ENCODE results near the gene U2AF1. TPM values are rescaled to one million over a fixed set of nuclear protein-coding genes. Genes with fewer than 3 reads are reported as not detected.
"Not testable (repeated sequence)": the region's sequence is repeated elsewhere in the genome, so short reads cannot be mapped to it uniquely, and the experiment has no call there.

The U2AF1 gene
- total RNA-seq, 1 experiment from 2014 or later, result 66.2 TPM

- DNase-seq (ENCODE audit: low spot score), result not testable (repeated sequence)
These were observed 30.7 kb downstream of the U2AF1 start for GRCh38 chr21:43076643-43077042.

DNA sequence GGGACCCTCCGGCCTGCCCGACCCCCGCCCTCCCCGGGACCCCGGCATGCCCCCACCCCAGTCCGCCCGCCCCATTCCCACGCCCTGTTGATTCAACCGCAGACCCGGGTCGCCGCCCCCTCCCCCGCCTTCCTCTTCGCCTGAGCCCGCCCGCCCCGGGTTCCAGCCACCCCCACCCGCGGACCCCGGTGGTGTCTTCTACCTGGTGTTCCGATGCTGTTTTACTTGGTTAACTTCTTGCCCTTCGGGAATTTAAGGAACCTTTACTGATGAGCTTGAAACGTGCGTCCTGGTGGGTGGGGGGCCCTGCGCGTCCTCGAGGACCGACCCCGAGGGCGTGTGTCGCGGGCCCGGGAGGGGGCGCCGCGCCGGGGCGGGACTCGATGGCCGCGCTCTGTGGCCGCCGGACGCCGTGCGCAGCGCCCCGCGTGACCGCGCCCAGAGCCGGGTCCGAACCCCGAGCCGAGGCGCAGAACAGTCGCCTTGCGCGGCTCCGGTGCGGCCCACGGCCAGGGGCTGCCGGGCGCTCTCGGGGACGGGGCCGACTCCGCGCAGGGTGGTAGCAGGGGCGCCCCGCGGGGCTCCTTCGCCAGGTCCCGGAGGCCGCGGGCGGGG lies 31.2 kb downstream of the U2AF1 start:
- DNase-seq (ENCODE audit: low spot score), result not testable (repeated sequence)

DNA sequence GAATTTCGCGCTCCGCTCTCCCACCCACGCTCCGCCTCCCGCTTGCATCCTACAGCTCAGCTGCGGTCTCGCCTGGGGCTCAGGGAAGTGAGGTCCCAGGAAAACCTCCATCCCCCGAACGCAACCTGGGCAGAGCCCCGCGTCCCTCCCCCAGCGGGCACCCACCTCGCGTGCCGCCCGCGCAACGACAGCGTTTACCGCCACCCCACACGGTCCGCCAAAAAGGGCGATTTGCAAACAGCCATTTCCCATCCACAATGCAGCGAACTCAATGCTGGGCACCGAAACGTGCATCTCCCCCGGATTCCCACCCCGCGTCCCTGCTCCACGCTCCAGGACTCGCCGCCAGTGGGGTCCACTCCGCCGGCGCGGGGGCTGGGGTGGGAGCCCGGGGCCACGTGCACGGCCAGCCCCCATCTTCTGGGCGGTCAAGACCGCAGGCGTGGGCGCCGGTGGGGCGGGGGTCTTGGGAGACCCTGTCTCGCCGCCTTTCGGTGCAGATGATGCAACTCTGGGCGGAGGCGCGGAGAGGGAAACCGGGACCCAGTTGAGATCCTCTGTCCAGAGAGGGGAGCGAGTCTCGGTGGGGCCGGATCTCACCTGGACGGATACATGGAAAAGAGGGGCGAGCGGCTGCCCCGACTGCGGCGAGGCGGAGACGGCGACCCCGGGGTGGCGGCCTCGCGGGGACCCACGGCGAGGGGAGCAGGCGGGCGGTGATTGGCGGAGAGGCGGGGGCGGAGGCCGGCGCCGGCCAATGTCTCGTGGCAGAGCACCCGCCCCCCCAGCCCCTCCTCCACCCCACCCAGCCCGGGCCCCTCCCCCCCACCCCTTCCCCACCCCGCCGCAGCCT lies 32.0 kb downstream of the U2AF1 start, which contains the start of gene CBS:
Gene CBS, minus strand, starts transcription at position 666 of the 853 bp plus-strand sequence. CDS start 3,642 bp downstream, outside the sequence.
- not testable (repeated sequence) for DNase-seq (ENCODE audit: low spot score)

GRCh38 chr21:43074401-43075169 lies 32.8 kb downstream of the U2AF1 start:
- DNase-seq (ENCODE audit: low spot score), result not testable (repeated sequence)

DNA sequence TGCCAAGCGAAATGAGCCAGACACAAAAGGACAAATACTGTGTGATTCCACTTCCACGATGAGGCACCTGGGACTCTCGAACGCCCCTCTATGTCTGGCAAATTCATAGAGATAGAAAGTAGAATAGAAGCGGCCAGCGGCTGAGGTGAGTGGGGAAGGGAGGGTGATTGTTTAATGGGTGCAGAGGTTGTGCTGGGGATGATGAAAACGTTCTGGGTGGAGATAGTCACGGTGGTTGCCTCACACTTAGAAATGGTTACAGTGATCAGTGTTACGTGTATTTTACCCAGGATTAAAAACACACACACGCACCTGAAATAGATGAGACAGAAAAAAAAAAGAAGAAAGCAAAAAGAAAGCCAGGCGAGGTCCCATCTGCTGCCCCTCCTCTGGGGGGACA lies 34.6 kb downstream of the U2AF1 start:
- not testable (repeated sequence) for DNase-seq (ENCODE audit: low spot score)

DNA sequence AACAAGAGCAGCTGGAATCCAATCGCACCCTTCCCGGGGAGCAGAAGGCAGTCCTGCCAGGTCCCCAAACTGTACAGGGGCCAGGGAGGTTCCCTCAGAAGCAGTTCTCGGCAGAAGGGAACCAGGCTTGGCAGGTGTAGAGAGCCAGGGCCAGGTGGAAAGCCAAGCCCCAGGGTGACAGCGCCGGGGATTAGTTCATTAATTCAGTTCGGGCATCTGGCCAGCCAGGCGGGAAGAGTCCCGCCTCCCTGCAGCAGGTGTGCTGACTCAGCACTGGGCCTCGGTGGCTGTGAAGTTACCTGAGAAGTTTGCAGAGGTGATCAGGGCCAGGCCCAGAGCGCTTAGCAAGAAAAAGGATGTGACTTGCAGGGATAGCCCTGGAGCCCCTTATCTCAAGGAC lies 37.7 kb downstream of the U2AF1 start:
- not testable (repeated sequence) for DNase-seq (ENCODE audit: low spot score)

- not testable (repeated sequence) for DNase-seq (ENCODE audit: low spot score)
These were observed 39.3 kb downstream of the U2AF1 start for GRCh38 chr21:43068065-43068464.

- not testable (repeated sequence) for DNase-seq (ENCODE audit: low spot score)
These were observed 40.7 kb downstream of the U2AF1 start for GRCh38 chr21:43066690-43067089.

GRCh38 chr21:43065991-43066390 lies 41.4 kb downstream of the U2AF1 start:
- not testable (repeated sequence) for DNase-seq (ENCODE audit: low spot score)

GRCh38 chr21:43064265-43064917 lies 43.0 kb downstream of the U2AF1 start:
- DNase-seq (ENCODE audit: low spot score), result not testable (repeated sequence)

- not testable (repeated sequence) for DNase-seq (ENCODE audit: low spot score)
These were observed 44.3 kb downstream of the U2AF1 start for GRCh38 chr21:43062955-43063664.

- DNase-seq (ENCODE audit: low spot score), result not testable (repeated sequence)
These were observed 54.3 kb downstream of the U2AF1 start for GRCh38 chr21:43053112-43053511.

DNA sequence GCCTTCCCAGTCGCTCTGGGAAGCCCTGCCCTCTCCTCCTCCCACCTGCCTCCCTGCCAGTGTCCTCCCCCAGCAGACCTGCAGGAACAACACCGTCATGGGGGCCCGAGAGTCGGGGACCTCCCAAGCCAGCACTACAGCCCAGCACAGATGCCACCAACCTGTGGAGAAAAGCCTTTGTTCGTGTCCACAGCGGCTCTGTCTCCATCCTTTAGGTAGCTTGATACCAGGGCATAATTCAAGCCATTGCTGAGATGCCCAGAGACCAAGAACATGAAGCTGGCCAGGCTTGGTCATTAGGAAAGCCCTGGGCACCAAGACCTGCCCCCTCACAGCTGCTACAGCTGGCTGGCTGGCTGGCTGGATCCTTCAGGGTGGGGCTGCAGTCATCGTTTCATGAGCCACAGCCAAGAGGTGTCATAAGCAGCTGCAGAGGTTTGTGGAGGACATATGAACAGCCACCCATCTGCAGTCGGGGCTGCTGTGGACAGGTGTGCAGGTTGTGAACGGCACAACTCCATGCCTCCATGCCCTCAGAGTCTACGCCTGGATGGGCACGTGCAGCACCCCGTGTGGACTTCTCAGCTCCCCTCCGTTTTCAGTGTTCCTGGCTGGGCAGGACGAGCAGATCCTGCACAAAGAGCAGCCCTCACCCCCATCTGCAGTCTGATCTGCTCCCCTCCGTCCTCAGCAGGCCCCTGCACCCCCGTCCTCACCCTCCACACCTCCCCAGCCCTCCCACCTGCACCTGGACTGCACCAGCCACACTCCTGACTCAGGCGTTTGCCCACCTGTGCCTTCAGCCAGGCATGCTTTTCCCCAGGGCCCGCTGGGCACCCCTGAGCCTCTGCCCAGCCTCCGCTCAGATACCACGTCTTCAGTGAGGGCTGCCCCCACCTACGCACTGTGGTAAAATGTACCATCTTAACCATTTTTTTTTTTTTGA lies 61.2 kb downstream of the U2AF1 start:
- DNase-seq (ENCODE audit: low spot score), result not testable (repeated sequence)

DNA sequence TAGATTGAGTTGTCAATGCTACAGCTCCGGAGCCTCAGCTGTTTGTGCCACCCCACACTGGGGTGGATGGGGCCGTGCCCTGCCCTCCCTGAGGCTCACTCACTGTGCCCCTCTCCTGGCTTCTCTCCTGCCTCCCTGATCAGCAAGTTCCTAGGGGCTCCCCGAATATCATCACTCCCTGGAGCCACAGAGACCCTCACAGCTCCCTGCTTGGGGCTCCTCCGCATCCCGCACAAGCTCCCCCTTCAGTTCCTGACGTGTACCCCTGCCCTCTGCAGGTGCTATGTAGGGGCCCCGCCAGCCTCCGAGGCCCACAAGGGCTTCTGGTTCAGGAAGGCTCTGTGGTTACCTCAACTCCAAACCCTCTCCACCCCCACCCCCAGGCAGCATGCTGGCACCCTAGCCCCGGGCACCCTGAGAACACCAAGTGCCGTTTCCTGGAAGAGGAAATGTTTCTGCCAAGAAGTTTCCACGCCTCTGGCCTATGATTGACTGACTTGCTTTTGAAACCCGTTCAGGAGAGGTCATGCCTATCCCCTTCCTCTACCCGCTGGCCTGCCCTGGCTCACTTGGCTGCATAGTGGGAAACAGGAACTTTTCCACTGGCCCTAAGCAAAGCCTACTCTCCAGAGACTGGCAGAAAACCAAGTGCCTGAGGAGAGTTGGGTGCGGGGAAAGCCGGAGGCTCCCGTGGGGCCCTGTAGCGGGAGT lies 62.0 kb downstream of the U2AF1 start:
- not testable (repeated sequence) for DNase-seq (ENCODE audit: low spot score)

GRCh38 chr21:43044547-43044946 lies 62.8 kb downstream of the U2AF1 start:
- not testable (repeated sequence) for DNase-seq (ENCODE audit: low spot score)

DNA sequence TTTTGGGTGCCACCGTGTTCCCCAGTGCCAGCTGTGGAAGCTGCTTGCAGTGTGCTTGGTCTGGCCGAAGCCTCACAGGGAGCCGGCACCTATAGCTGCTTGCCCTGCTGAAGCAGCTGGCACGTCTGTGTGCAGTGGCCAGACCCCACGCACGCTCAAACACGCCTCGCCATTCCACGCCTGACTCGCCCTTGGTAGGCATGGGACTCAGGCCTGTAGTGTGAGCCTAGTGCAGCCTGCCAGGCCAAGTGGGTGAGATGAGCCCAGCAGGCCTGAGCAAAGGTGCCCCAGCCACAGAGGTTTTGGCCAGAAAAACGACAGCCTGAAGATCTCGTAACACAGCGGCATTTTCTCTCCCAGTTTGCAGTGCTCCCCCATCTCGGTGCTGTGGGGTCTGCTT lies 64.1 kb downstream of the U2AF1 start:
- DNase-seq (ENCODE audit: low spot score), result not testable (repeated sequence)

Measured in A172 (cell line).